Glutamatergic neuron (in vitro differentiated cells): ENCODE data around the gene PTPRCAP. TPM values are rescaled to one million over a fixed set of nuclear protein-coding genes. Genes with fewer than 3 reads are reported as not detected.

ENCODE experiments used
- DNase-seq: peaks from one replicate; pipeline ENCODE4 v3.0.0; 2022
- H3K27ac Mint-ChIP-seq: one replicate; pipeline ENCODE4 v1.8.0; 2020; ENCODE audit warnings: mild to moderate bottlenecking, mixed read lengths, inconsistent platforms; ENCODE audit not compliant: unreplicated experiment
- H3K27me3 Mint-ChIP-seq: one replicate; pipeline ENCODE4 v1.8.0; 2020; ENCODE audit warnings: mild to moderate bottlenecking, moderate library complexity, mixed read lengths, inconsistent platforms; ENCODE audit not compliant: unreplicated experiment
- H3K36me3 Mint-ChIP-seq: one replicate; pipeline ENCODE4 v1.8.0; 2020; ENCODE audit warnings: mild to moderate bottlenecking, mixed read lengths, inconsistent platforms; ENCODE audit not compliant: unreplicated experiment
- H3K4me1 Mint-ChIP-seq: one replicate; pipeline ENCODE4 v1.8.0; 2020; ENCODE audit warnings: mild to moderate bottlenecking, low read depth, mixed read lengths, inconsistent platforms; ENCODE audit not compliant: unreplicated experiment
- H3K4me3 Mint-ChIP-seq: one replicate; pipeline ENCODE4 v1.8.0; 2020; ENCODE audit warnings: mild to moderate bottlenecking, mixed read lengths, inconsistent platforms; ENCODE audit not compliant: unreplicated experiment
- H3K9me3 Mint-ChIP-seq: one replicate; pipeline ENCODE4 v1.8.0; 2020; ENCODE audit warnings: mild to moderate bottlenecking, moderate library complexity, mixed read lengths, inconsistent platforms; ENCODE audit not compliant: unreplicated experiment
- total RNA-seq: library from RNA; stranded (reverse); fragmentation: NEBNext Ultra II Directional; extraction: Animal tissue kit (Norgen Biotek cat#: 25700); gene quantifications from one replicate; pipeline ENCODE4 v1.2.1, GENCODE V29; 2021; ENCODE audit not compliant: unreplicated experiment
- TF ChIP-seq, protein P1 (sequence below): fragments of 200-600 bp; sonication (generic); IDR thresholded peaks from one replicate; pipeline ENCODE4 v1.5.0; 2021; ENCODE audit not compliant: partially characterized antibody, unreplicated experiment

Gene PTPRCAP
- total RNA-seq, 1 donor from 2014 or later, result 2.1 TPM

DNA sequence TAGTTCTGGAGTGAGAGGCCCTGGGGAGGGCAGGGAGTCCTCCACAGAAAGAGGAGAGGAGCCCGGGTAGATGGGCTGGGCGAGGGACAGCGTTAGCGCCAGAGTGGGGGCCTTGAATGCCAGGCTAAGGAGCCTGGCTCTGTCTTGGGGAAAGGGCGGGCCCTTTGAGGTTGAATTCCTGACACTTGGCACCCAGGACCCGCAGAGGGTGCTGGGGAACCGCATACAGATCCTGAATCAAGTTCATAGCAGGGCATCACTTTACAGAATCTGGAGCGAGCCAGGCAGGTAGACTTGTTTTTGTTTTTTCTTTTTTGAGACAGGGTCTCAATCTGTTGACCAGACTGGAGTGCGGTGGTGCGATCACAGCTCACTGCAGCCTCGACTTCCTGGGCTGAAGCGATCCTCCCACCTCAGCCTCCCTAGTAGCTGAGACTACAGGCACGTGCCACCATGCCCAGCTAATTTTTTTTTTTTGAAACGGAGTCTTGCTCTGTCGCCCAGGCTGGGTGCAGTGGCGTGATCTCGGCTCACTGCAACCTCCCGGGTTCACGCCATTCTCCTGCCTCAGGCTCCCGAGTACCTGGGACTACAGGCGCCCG lies 16.0 kb downstream of the PTPRCAP start:
- Mint-ChIP-seq H3K27ac (no peak overlapping the region), H3K27me3 (peaks cover 9% of the 10 kb centered on the region)

DNA sequence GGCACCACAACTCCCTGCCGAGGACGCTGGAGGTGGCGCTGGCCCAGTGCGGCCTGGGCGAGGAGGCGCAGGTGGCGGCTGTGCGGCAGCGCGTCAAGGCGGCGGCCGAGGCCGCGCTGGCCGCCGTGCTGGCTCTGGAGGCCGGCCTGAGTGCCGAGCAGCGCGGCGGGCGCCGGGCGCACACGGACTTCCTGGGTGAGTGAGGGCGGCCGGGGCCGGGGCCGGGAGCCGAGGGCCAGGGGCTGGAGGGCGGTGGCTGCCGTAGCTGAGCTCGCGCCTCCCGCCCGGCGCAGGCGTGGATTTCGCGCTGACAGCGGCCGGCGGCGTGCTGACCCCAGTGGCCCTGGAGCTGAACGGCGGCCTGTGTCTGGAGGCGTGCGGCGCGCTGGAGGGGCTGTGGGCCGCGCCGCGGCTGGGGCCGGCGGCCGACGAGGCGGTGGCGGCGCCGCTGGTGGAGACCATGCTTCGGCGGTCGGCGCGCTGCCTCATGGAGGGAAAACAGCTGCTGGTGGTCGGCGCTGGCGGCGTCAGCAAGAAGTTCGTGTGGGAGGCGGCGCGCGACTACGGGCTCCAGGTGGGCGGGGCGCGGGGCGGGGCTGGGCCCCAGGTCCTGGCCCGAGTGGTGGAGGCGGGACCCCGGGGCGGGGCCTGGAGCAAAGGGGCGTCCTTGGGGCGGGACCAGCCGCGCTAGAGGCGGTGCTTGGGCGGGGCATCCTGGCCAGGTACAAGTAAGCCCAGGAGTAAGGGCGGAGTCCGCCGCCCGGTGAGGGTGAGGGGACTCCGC lies 16.6 kb downstream of the PTPRCAP start:
- H3K36me3 Mint-ChIP-seq, result no peaks in the 10 kb centered on the region
- H3K9me3 Mint-ChIP-seq, result peaks cover 4% of the 10 kb centered on the region
- no peaks in the 10 kb centered on the region for H3K4me1 Mint-ChIP-seq
- TF ChIP-seq, protein P1, sequence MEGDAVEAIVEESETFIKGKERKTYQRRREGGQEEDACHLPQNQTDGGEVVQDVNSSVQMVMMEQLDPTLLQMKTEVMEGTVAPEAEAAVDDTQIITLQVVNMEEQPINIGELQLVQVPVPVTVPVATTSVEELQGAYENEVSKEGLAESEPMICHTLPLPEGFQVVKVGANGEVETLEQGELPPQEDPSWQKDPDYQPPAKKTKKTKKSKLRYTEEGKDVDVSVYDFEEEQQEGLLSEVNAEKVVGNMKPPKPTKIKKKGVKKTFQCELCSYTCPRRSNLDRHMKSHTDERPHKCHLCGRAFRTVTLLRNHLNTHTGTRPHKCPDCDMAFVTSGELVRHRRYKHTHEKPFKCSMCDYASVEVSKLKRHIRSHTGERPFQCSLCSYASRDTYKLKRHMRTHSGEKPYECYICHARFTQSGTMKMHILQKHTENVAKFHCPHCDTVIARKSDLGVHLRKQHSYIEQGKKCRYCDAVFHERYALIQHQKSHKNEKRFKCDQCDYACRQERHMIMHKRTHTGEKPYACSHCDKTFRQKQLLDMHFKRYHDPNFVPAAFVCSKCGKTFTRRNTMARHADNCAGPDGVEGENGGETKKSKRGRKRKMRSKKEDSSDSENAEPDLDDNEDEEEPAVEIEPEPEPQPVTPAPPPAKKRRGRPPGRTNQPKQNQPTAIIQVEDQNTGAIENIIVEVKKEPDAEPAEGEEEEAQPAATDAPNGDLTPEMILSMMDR, result no peak
- H3K27ac Mint-ChIP-seq, result no peak overlapping the region
- peak; percentile 99 for DNase-seq
- H3K4me3 Mint-ChIP-seq, result peak overlapping the region; percentile 70
- H3K27me3 Mint-ChIP-seq, result peaks cover 16% of the 10 kb centered on the region

More for the DNA sequence above, 16.0 kb downstream of the PTPRCAP start:
- H3K4me1 Mint-ChIP-seq, result no peaks in the 10 kb centered on the region
- H3K4me3 Mint-ChIP-seq, result peak overlapping the region; percentile 70
- no peak for DNase-seq
- H3K36me3 Mint-ChIP-seq, result no peaks in the 10 kb centered on the region
- peaks cover 5% of the 10 kb centered on the region for H3K9me3 Mint-ChIP-seq
- TF ChIP-seq, protein P1, result no peak

DNA sequence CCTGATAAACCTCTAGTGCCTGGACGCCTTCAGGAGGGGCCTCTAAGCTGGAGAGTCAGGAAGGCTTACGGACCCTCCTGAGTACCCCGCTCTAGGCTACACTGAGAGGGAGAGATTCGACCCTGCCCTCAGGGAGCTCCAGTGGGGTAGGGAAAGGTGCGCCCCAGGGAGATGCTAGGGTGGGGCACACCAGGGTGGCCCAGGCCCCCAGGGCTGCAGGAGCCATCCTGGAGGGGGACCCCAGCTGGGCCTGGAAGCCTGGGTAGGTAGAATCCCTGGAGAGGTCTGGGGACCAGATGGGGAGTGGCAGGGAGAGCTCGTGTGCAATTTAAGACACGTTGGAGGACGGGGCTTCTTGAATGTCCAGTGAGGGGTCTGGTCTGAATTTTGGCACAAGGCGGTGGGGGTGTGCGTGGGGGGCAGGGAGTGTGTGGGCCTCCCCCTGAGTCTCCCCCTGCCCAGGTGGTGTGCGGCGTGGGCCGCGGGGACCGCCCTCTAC lies 17.3 kb downstream of the PTPRCAP start:
- H3K36me3 Mint-ChIP-seq, result no peaks in the 10 kb centered on the region
- H3K4me3 Mint-ChIP-seq, result peak overlapping the region; percentile 73

DNA sequence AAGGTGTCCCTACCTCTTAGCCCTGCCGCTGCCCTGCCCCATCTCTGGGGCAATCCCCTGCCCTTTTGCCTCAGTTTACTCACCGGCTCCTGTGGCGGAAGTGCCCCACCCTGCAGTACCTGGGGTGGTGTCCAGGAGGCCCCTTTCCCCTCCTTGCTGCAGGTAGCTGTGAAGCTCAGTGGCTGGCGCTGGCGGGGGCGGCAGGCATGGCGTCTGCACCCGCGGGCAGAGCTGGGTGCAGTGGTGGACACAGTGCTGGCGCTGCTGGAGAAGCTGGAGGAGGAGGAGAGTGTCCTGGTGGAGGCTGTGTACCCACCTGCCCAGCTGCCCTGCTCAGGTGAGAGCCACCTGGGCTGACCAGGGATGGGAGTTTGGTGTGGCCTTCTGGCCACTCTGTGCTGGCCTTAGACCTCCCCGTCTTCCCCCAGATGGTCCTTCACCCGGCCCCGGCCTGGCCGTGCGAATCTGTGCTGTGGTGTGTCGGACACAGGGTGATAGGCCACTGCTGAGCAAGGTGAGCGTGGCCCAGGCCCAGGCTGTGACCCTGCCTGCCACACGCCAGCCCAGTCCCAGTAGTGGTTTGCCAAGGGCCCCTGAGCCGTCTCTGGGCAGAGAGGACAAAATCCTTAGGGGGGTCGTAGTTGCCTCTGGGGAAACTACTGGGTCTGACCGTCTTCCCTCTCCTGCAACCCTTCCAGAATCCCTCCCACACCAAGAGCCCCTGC lies 18.0 kb downstream of the PTPRCAP start:
- H3K4me3 Mint-ChIP-seq, result no peak overlapping the region
- TF ChIP-seq, protein P1, result no peak
- no peaks in the 10 kb centered on the region for H3K36me3 Mint-ChIP-seq
- H3K4me1 Mint-ChIP-seq, result no peaks in the 10 kb centered on the region
- peaks cover 2% of the 10 kb centered on the region for H3K9me3 Mint-ChIP-seq
- H3K27ac Mint-ChIP-seq, result no peak overlapping the region
- peaks cover 16% of the 10 kb centered on the region for H3K27me3 Mint-ChIP-seq
- DNase-seq, result no peak

More for the DNA sequence above, 17.3 kb downstream of the PTPRCAP start:
- TF ChIP-seq, protein P1, result no peak
- DNase-seq, result no peak
- Mint-ChIP-seq H3K27ac (no peak overlapping the region), H3K27me3 (peaks cover 16% of the 10 kb centered on the region), H3K4me1 (no peaks in the 10 kb centered on the region), H3K9me3 (peaks cover 2% of the 10 kb centered on the region)
